Peyer's patch (tissue), 4 donors: ENCODE measurements around the gene HOXA6. TPM values are rescaled to one million over a fixed set of nuclear protein-coding genes. Genes with fewer than 3 reads are reported as not detected.

Experiments
- DNase-seq, 3 donors: peaks; one replicate each; pipeline ENCODE4 v3.0.0-alpha.2; 2017 to 2019
- H3K27ac ChIP-seq, 4 donors: fragments of 200-600 bp; sonication (generic); one replicate each; pipeline ENCODE4 v1.5.1; 2016 to 2019
- H3K27me3 ChIP-seq, 2 donors: fragments of 200-600 bp; sonication (generic); one replicate each; pipeline ENCODE4 v1.5.1; 2019
- H3K36me3 ChIP-seq, 3 donors: fragments of 200-600 bp; sonication (generic); one replicate each; pipeline ENCODE4 v1.5.1; 2016 to 2019
- H3K4me1 ChIP-seq, 4 donors: fragments of 200-600 bp; sonication (generic); one replicate each; pipeline ENCODE4 v1.5.1; 2016 to 2019
- H3K4me3 ChIP-seq, 4 donors: fragments of 200-600 bp; sonication (generic); 1 replicate in 3 of 4; 2 replicates in 1 of 4; pipeline ENCODE4 v1.5.1; 2016 to 2019; ENCODE audit warnings: mild to moderate bottlenecking in 1 of 4
- H3K9me3 ChIP-seq, 4 donors: fragments of 200-600 bp; sonication (generic); one replicate each; pipeline ENCODE4 v1.5.1; 2016 to 2019; ENCODE audit warnings: mild to moderate bottlenecking in 1 of 4
- POLR2A ChIP-seq, 2 donors: fragments of 450-650 bp; IDR thresholded peaks; one replicate each; pipeline ENCODE4 v1.5.1; 2017; ENCODE audit warnings: antibody characterized with exemption in 2 of 2, mild to moderate bottlenecking in 2 of 2, moderate library complexity in 2 of 2
- total RNA-seq, 4 donors: library from RNA; depleted of rRNA; stranded (reverse); fragments of >200 nt; gene quantifications; one replicate each; pipeline ENCODE4 v1.1.0, GENCODE V29; 2016
- TF ChIP-seq, protein P1 (sequence below), 6 experiments: fragments of 450-650 bp in 4 of 6; fragments of 200-600 bp in 2 of 6; sonication (generic) in 1 of 6; IDR thresholded peaks; one replicate each; pipeline ENCODE4 v1.5.1; 2017 to 2019; ENCODE audit warnings: antibody characterized with exemption in 6 of 6, mild to moderate bottlenecking in 3 of 6, moderate library complexity in 1 of 6

Gene HOXA6
- total RNA-seq, 4 donors from 2014 or later = 18.7 to 45.0 (median 30.7) TPM

DNA sequence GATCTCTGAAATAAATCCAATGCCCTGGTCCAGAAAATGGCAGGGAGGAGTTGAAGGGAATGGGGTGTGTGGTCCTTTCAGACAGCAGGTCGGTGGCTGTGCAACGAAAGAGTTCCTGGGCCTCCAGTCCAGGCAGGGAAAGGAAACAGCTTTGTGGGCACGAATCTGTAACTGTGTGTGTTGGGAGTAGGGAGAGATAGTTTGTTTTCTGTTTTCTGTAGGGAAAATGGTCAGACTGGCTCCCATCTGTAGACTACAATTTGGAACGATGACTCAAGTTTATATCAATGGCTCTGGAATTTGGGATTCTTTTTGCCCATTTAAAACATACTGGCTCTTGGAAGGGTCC is 20.3 kb upstream of the HOXA6 start:
- H3K27me3 ChIP-seq = peaks cover 0 to 18% of the 10 kb centered on the region in 2 donors
- peaks cover 0 to 10% (median 5%) of the 10 kb centered on the region in 4 donors for H3K4me1 ChIP-seq
- peaks cover 0 to 13% (median 0%) of the 10 kb centered on the region in 4 donors for H3K9me3 ChIP-seq
- peak overlapping the region in 2 of 4 donors; percentile 57 to 81 for H3K4me3 ChIP-seq
- no peaks in the 10 kb centered on the region for H3K36me3 ChIP-seq
- DNase-seq = peak in 1 of 3 donors; percentile 45
- TF ChIP-seq POLR2A (IDR thresholded peaks at IDR 0.05) = no peak
- TF ChIP-seq, protein P1, sequence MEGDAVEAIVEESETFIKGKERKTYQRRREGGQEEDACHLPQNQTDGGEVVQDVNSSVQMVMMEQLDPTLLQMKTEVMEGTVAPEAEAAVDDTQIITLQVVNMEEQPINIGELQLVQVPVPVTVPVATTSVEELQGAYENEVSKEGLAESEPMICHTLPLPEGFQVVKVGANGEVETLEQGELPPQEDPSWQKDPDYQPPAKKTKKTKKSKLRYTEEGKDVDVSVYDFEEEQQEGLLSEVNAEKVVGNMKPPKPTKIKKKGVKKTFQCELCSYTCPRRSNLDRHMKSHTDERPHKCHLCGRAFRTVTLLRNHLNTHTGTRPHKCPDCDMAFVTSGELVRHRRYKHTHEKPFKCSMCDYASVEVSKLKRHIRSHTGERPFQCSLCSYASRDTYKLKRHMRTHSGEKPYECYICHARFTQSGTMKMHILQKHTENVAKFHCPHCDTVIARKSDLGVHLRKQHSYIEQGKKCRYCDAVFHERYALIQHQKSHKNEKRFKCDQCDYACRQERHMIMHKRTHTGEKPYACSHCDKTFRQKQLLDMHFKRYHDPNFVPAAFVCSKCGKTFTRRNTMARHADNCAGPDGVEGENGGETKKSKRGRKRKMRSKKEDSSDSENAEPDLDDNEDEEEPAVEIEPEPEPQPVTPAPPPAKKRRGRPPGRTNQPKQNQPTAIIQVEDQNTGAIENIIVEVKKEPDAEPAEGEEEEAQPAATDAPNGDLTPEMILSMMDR (IDR thresholded peaks at IDR 0.05) = no peak
- H3K27ac ChIP-seq = peak overlapping the region; percentile 51 to 89 (median 77)

DNA sequence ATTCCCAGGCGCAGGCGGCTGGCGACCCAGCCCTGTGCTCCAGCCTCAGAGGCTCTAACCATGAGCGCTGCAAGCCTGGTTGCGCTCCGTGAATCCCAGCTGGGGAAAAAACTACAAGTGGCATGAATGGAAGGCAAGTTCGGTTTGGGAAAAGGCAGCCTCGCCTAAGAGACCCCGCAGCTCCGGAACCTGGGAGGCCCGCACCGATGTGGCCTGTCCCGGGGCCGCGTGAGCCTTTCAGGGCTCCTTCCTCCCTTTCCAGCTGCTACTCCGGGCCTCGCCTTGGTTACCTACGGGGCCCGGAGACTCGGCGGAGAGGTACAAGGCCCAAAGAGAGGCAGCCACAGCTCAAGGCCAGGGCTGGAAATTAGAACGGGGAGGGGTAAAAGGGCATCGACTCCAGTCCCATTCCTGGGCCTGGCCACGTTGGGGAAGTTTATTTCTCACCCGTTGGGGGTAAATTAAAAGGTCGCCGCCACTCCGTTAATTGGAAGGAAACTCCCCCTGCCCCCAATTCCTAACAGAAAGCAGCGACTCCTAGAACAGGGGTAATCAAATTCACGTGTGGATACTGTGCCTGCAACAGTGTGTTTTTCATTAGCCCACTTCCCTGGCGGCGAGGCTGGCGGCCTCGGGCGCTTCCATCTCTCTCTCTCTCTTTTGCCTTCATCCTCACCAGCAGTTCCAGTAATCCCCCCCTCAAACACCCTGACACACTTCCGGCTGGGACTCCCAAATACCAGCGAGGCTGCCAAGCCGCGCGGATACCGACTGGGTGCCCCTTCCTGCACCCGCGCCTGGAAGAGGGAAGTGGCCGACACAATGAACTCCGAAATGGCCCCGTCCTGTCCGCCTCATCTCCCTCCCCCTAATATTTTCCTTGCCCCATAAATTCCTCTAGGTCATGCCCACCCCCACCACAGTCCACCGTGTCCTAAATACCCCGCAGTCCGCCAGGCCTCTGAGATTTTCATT is 19.2 kb upstream of the HOXA6 start:
- peak in 1 of 3 donors; percentile 69 for DNase-seq
- H3K36me3 ChIP-seq = no peaks in the 10 kb centered on the region
- peak overlapping the region; percentile 9 to 81 (median 58) for H3K4me3 ChIP-seq
- peaks cover 0 to 13% (median 0%) of the 10 kb centered on the region in 4 donors for H3K9me3 ChIP-seq
- TF ChIP-seq, protein P1 (IDR thresholded peaks at IDR 0.05) = no peak
- TF ChIP-seq POLR2A (IDR thresholded peaks at IDR 0.05) = no peak
- peaks cover 0 to 15% (median 4%) of the 10 kb centered on the region in 4 donors for H3K4me1 ChIP-seq
- H3K27me3 ChIP-seq = peaks cover 0 to 18% of the 10 kb centered on the region in 2 donors
- peak overlapping the region; percentile 57 to 89 (median 77) for H3K27ac ChIP-seq

DNA sequence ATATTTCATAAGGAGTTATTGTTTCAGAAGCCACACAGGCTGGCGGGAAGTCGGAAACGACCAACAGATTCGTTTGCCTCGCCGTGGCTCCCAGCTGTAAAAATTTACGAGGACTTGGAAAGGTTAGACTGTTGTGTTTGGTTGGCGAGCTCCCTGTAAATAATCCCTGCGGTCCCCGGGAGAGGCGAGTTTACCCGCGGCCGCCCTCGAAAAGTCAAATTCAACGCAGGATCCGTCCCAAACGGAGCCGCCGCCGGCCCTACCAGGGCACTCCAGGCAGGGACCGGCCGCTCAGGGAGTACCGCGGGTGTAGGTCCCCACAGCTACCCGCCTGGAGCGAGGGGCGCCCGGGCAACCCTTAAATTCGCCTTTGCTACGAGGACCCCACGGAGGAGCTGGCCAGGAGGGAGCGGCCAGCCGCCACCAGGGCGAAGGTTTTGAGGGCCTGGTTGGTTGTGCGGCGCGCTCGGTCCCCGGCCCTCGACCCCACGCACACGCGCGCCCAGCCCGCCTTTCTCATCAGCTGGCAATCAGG is 18.5 kb upstream of the HOXA6 start:
- TF ChIP-seq, protein P1 (IDR thresholded peaks at IDR 0.05) = no peak
- TF ChIP-seq POLR2A (IDR thresholded peaks at IDR 0.05) = no peak
- peak in 1 of 3 donors; percentile 70 for DNase-seq
- Histone ChIP-seq H3K9me3 (peaks cover 0 to 13% (median 0%) of the 10 kb centered on the region in 4 donors), H3K36me3 (no peaks in the 10 kb centered on the region), H3K27me3 (peaks cover 0 to 18% of the 10 kb centered on the region in 2 donors), H3K4me1 (peaks cover 0 to 23% (median 6%) of the 10 kb centered on the region in 4 donors), H3K4me3 (peak overlapping the region; percentile 9 to 81 (median 58)), H3K27ac (peak overlapping the region; percentile 57 to 89 (median 77))

DNA sequence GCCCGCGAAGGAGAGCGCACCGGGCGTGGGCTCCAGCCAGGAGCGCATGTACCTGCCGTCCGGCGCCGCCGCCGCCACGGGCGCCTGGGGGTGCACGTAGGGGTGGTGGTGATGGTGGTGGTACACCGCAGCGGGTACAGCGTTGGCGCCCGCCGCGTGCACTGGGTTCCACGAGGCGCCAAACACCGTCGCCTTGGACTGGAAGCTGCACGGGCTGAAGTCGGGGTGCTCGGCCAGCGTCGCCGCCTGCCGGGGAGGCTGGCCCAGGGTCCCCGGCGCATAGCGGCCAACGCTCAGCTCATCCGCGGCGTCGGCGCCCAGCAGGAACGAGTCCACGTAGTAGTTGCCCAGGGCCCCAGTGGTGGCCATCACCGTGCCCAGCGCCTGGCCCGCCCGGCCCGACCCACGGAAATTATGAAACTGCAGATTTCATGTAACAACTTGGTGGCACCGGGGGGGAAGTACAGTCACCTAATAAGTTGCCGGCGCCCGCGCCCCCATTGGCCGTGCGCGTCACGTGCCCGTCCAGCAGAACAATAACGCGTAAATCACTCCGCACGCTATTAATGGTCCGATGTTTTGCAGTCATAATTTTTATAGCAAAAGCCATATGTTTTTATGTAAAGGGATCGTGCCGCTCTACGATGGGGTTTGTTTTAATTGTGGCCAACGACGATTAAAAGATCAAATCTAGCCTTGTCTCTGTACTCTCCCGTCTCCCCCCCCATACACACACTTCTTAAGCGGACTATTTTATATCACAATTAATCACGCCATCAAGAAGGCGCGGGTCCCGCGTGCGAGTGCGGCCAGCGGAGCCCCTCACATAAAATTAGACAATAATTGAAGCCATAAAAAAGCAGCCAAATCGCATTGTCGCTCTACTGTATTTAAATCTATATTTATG is 17.8 kb upstream of the HOXA6 start, which contains the start of gene HOXA9:
HOXA9 (minus strand) TSS at position 449 of the 907 bp plus-strand sequence; CDS start at position 369, 80 bp downstream.
- Histone ChIP-seq H3K4me3 (peak within 1 kb of the TSS; percentile 32 to 81 (median 58)), H3K27ac (peak within 1 kb of the TSS; percentile 57 to 89 (median 77)), H3K27me3 (peaks cover 0 to 18% of the 10 kb centered on the region in 2 donors), H3K9me3 (peaks cover 0 to 13% (median 0%) of the 10 kb centered on the region in 4 donors), H3K36me3 (no peaks in the 10 kb centered on the region), H3K4me1 (peaks cover 0 to 27% (median 9%) of the 10 kb centered on the region in 4 donors)
- TF ChIP-seq, protein P1 (IDR thresholded peaks at IDR 0.05) = peak in 2 of 6 experiments; percentile 23 to 28
- peak; percentile 68 to 86 for TF ChIP-seq POLR2A (IDR thresholded peaks at IDR 0.05)
- DNase-seq = peak; percentile 48 to 94 (median 91)
